HAP-1 (cell line): ENCODE results near the gene STAT1.

Experiments used
- DNase-seq, 2 experiments: peaks; one replicate each; pipeline ENCODE4 v3.0.0-alpha.2; 2016 to 2020; ENCODE audit warnings: low spot score in 2 of 2
- H3K27me3 ChIP-seq: fragments of 250-450 bp; sonication (Bioruptor Pico); 2 replicates; pipeline ENCODE4 v1.5.1; 2020; ENCODE audit warnings: low read depth, mild to moderate bottlenecking, moderate library complexity
- H3K36me3 ChIP-seq: fragments of 250-450 bp; sonication (Bioruptor Pico); replicated peaks from 2 replicates; pipeline ENCODE4 v1.5.1; 2020; ENCODE audit warnings: mild to moderate bottlenecking
- H3K4me1 ChIP-seq: fragments of 250-450 bp; sonication (Bioruptor Pico); 2 replicates; pipeline ENCODE4 v1.5.1; 2020; ENCODE audit warnings: mild to moderate bottlenecking
- H3K4me3 ChIP-seq: fragments of 250-450 bp; sonication (Bioruptor Pico); 2 replicates; pipeline ENCODE4 v1.5.1; 2020; ENCODE audit warnings: mild to moderate bottlenecking, moderate library complexity
- H3K9me3 ChIP-seq: fragments of 250-450 bp; sonication (Bioruptor Pico); 2 replicates; pipeline ENCODE4 v1.5.1; 2020; ENCODE audit warnings: mild to moderate bottlenecking, moderate library complexity
- in situ Hi-C: fragments of 300-500 bp; cut with MboI; formaldehyde crosslinking; loops from 3 replicates; pipeline ENCODE4 v1.14.3; 2020; ENCODE audit warnings: low sequenced_read_pairs, inconsistent platforms, mixed read lengths

The STAT1 gene

DNA sequence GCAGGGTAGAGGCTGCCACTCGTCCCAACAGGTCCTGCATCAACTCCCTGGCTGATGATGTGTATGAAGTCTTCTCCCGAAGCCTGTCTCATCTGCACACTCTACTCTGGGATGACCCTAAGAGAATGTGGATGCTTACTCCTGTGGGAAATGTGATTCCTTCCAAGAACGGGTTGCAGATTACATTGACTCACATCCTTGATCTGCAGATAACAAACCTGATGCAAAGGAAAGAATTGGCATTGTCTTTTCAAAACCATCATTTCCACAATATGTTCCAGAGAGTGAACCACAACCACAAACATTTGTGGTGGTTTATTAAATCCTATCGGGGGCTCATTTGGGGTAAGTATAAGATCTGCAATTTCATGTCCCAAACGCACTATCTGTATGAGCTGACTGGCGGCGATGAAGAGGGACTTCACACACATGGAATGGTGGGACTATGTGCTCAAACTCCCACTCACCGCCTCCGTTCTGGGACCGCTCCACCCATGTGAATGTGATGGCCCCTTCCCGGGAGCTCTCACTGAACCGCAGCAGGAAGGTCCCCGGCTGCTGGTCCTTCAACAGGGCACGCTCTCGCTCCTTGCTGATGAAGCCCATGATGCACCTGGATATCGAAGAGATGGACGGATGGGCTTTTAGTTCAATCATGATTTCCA, 35.5 kb downstream of the STAT1 start:
- in situ Hi-C loops: no loop called here
- DNase-seq: no peak
- H3K27me3 ChIP-seq: no peaks in the 10 kb centered on the region
- H3K4me3 ChIP-seq: no peak overlapping the region
- H3K36me3 ChIP-seq: peaks cover 83% of the 10 kb centered on the region
- no peaks in the 10 kb centered on the region for H3K9me3 ChIP-seq
- H3K4me1 ChIP-seq: no peaks in the 10 kb centered on the region

DNA sequence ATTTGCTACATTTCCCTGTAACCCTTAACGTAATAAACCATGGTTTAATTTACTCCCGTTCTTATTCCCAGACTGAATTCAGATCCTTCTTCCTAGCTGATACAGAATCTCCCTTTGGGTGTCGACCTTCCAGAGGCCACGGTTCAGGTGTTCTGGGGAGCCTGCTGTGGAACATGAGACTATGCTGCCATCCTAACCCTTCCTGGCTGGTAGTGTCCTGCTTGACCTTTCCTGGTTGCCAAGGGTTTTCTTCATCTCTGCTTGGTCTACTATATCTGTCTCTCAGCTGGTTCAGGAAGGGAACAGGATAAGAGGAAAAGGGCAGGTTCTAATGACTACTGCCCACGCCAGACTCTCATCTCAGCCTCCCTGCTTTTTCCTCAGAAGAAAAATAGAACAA, 36.5 kb downstream of the STAT1 start:
- no peaks in the 10 kb centered on the region for H3K27me3 ChIP-seq
- H3K9me3 ChIP-seq: no peaks in the 10 kb centered on the region
- H3K36me3 ChIP-seq: peaks cover 81% of the 10 kb centered on the region
- in situ Hi-C loops: no loop called here
- H3K4me3 ChIP-seq: no peak overlapping the region
- DNase-seq: no peak
- H3K4me1 ChIP-seq: no peaks in the 10 kb centered on the region

DNA sequence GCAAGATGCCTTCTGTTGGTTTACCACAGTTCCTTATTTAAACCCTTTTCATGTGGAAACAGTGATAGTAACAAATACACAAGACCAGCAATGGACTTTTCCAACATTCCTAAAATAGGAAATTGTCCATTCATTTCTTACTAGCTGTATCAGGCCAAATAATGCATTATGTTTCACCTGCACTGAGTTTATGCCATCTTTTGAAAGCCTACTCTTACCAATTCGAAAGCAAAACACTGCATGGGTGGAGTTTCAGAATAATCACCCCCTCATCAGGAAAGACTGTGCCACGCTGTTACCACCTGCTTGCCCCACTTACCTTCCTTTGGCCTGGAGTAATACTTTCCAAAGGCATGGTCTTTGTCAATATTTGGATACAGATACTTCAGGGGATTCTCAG, 37.5 kb downstream of the STAT1 start:
- H3K4me1 ChIP-seq: no peaks in the 10 kb centered on the region
- in situ Hi-C loops: no loop called here
- H3K36me3 ChIP-seq: peaks cover 79% of the 10 kb centered on the region
- H3K9me3 ChIP-seq: no peaks in the 10 kb centered on the region
- H3K27me3 ChIP-seq: no peaks in the 10 kb centered on the region
- no peak for DNase-seq
- H3K4me3 ChIP-seq: no peak overlapping the region

DNA sequence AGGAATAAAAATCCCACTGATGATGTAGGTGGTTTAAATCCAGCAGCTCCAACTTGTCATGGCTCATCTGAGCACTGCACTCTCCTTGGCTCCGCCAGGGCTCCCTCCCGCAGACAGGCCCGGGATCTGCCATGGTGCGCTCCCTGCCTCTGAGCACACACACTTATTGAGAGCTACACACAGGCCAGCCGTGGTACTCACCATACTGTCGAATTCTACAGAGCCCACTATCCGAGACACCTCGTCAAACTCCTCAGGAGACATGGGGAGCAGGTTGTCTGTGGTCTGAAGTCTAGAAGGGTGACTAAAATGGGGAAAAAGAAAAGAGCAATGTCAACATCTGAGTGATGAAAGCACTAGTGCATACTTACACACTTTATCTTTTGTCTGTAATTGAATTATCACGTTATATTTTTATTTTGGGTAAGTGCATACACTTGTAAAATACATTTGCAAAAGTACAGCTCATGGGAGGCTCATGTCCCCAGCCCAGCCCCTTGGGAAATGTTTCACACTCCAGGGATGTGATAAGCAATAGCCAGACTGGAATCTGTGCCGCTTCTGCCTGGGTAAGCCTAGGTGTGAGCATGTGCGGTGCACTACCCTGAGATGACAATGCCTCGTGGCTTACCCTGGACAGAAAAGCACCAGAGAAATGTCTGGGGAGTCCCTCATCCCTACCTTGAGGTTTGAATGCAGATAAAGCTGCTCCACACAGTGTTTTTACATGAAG, 39.2 kb downstream of the STAT1 start:
- DNase-seq: no peak
- no peak overlapping the region for H3K4me3 ChIP-seq
- in situ Hi-C loops: no loop called here
- H3K36me3 ChIP-seq: peaks cover 75% of the 10 kb centered on the region
- H3K27me3 ChIP-seq: no peaks in the 10 kb centered on the region
- no peaks in the 10 kb centered on the region for H3K4me1 ChIP-seq
- no peaks in the 10 kb centered on the region for H3K9me3 ChIP-seq

DNA sequence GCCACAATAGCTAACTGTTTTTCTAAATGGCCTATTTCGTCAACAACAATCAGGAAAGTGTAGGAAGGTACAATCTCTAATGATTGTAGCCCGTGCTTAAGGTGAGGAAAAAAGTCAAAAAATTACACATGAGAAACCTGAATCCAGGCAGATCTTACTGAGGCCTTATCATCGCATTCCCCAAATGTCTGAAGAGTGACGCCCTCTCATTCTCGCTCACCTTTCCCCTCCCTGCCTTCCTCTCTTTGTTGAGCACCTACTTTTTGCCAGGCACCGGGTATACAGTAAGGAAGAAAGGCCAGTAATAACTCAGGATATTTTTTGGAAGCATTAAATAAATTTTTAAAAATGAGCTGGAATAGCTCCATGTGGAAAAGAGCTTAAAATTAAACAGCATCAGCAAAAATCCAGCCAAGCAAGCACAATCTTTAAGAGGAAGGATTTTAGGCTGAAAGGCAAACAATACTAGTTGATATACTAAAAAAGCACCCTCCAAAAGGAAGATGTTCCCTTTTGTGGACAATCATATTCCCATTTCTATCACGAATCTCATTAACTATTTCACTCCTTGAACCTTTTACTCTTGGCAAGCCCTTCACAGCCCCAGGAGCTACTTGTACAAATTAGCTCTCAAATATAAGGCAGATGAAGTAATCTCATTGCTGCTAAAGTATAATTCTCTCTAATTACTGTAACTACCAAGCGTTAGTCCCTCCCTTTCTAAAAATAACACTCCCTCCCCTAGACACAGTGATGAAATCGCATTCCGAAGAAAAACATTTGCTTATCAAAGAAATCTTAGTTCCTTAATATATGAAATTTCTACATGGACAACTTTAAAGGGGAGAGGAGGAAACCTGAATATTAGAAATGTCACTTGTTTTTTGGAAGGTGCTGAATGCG, 40.0 kb downstream of the STAT1 start:
- no peaks in the 10 kb centered on the region for H3K27me3 ChIP-seq
- peaks cover 80% of the 10 kb centered on the region for H3K36me3 ChIP-seq
- H3K4me3 ChIP-seq: no peak overlapping the region
- in situ Hi-C loops: no loop called here
- no peaks in the 10 kb centered on the region for H3K9me3 ChIP-seq
- no peak for DNase-seq
- H3K4me1 ChIP-seq: no peaks in the 10 kb centered on the region; the same call in 1 of the 2 replicates

DNA sequence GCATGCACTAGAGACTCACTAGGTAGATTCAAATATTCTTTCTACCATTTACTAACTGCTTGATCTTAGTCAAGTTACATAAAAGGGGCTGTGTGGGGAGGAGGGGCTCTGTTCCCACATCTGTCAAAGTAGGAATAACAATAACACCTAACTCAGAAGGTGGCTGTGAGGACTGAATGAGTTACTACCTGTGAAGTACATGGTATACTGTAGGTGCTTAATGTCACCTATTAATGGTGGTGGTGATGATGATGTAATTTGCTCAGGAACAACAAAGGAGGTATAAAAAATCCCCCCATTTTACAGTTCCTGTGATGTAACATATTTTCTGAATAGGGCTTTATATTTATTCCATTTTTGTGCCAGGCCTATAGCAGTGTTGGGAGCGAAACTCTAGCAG, 40.7 kb downstream of the STAT1 start:
- no peaks in the 10 kb centered on the region for H3K27me3 ChIP-seq
- in situ Hi-C loops: no loop called here
- H3K36me3 ChIP-seq: peaks cover 77% of the 10 kb centered on the region
- H3K9me3 ChIP-seq: no peaks in the 10 kb centered on the region
- no peaks in the 10 kb centered on the region; the same call in 1 of the 2 replicates for H3K4me1 ChIP-seq
- no peak for DNase-seq
- no peak overlapping the region for H3K4me3 ChIP-seq

DNA sequence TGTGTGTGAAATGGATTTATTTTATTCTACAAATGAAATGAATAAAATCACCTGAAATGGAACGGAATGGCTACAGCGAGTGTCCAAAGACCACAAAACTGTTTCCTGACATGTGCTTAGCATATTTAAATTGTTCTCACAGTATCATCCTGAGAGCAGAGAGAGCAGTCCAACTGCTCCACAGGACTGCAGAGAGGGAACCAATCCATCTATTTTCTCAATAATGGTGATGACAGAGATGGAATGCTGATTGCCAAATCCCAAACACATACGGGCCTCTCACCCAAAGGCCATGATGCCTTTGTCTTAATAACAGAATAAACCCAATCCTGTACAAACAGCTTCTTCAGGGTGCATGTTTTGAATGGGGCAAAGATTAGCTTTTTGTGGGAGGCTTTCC, 41.1 kb downstream of the STAT1 start:
- Histone ChIP-seq H3K36me3 (peaks cover 73% of the 10 kb centered on the region), H3K27me3 (no peaks in the 10 kb centered on the region), H3K4me1 (no peaks in the 10 kb centered on the region; the same call in 1 of the 2 replicates), H3K9me3 (no peaks in the 10 kb centered on the region), H3K4me3 (no peak overlapping the region)
- in situ Hi-C loops: no loop called here
- no peak for DNase-seq

DNA sequence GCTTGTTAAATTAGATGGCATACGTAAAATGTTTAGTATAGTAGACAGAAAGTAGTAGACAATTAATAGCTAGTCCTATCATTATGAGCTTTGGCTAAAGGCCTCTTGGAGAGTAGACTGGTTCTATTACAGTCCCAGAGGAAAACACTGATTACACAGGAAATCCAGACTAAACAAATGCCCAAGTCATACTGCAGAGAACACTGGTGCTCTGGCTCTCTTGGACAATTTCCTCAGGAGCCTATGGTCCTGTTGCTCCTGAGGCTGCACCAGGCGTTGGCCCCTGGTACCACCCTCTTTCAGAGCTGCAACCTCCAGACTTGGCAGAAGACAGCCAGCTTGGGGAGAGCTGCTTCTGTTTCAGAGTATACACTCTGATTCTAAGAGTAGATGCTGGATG, 41.8 kb downstream of the STAT1 start:
- no peaks in the 10 kb centered on the region; the same call in 1 of the 2 replicates for H3K4me1 ChIP-seq
- no peaks in the 10 kb centered on the region for H3K9me3 ChIP-seq
- in situ Hi-C loops: no loop called here
- H3K27me3 ChIP-seq: no peaks in the 10 kb centered on the region
- no peak overlapping the region for H3K4me3 ChIP-seq
- H3K36me3 ChIP-seq: peaks cover 68% of the 10 kb centered on the region
- DNase-seq: no peak

DNA sequence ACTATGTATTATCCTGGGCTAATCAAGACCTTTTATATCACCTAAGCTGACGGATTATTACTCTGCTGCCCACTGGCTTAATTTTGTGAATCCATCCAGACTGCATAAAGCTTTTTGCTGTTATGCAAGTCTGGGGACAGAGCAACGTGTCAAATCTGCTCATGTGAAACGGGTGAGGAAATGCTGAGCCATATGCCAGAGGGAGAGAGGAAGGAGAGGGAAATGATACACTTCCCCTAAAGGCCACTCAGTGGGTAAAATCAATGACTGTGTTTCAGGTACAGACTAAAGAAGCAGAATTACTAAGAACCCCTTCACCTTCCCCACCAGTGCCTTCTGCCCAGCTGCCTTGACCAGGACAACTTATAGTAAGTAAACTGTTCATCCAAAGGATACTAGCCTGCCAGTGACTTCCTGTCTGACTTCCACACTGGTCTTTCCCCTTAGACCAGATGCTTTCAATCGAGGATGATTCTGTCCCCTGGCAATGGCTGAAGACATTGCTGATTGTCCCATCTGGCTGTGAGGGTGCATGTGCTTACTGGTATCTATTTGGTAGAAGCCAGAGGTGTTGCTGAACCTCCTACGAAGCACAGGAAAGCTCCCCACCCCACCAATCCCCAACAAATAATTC, 43.0 kb downstream of the STAT1 start:
- DNase-seq: no peak
- no peaks in the 10 kb centered on the region; the same call in 1 of the 2 replicates for H3K4me1 ChIP-seq
- no peak overlapping the region for H3K4me3 ChIP-seq
- no peaks in the 10 kb centered on the region for H3K9me3 ChIP-seq
- H3K36me3 ChIP-seq: peaks cover 56% of the 10 kb centered on the region
- in situ Hi-C loops: no loop called here
- H3K27me3 ChIP-seq: no peaks in the 10 kb centered on the region

DNA sequence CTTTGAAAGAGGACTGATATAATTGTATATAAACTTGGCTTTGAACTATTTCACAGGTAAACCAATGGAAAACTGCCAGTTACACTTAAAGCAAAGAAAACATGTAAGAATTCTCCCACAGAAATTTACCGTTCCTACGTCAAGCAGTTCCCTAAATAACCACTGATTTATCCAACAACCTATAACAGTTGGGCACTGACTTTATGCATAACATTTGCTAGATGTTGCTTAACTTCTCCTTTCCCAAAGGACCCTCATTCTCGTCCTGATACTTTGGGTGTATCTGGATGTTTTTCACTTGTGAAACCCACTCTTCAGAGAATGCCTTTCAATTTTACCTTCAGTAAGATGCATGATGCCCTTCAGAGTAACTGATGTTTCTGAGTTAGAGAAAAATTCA, 43.8 kb downstream of the STAT1 start:
- H3K4me1 ChIP-seq: no peaks in the 10 kb centered on the region; the same call in 1 of the 2 replicates
- H3K9me3 ChIP-seq: no peaks in the 10 kb centered on the region
- in situ Hi-C loops: no loop called here
- no peaks in the 10 kb centered on the region for H3K27me3 ChIP-seq
- H3K36me3 ChIP-seq: peaks cover 54% of the 10 kb centered on the region
- DNase-seq: no peak
- no peak overlapping the region for H3K4me3 ChIP-seq

DNA sequence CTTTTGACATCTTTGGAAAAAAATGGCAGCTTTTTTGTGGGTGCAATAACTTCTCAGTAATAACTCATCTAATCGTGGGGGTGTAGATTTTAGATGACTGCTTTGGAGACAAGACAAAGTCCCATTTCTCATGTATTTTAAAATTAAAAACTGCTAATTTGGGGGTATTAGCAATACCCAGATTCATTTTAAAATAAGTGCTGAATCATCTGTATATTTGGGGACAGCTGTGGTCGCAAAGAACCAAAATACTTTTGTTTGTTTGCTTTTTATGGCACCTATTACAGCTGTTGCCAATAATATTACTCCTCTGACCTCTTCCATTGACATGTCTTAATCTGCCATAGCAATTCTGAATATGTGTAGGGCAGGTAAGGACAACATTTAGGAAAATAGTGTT, 45.4 kb downstream of the STAT1 start:
- no peak overlapping the region for H3K4me3 ChIP-seq
- H3K9me3 ChIP-seq: no peaks in the 10 kb centered on the region
- no peaks in the 10 kb centered on the region; the same call in 1 of the 2 replicates for H3K4me1 ChIP-seq
- H3K27me3 ChIP-seq: no peaks in the 10 kb centered on the region
- in situ Hi-C loops: no loop called here
- H3K36me3 ChIP-seq: peaks cover 40% of the 10 kb centered on the region
- DNase-seq: no peak

DNA sequence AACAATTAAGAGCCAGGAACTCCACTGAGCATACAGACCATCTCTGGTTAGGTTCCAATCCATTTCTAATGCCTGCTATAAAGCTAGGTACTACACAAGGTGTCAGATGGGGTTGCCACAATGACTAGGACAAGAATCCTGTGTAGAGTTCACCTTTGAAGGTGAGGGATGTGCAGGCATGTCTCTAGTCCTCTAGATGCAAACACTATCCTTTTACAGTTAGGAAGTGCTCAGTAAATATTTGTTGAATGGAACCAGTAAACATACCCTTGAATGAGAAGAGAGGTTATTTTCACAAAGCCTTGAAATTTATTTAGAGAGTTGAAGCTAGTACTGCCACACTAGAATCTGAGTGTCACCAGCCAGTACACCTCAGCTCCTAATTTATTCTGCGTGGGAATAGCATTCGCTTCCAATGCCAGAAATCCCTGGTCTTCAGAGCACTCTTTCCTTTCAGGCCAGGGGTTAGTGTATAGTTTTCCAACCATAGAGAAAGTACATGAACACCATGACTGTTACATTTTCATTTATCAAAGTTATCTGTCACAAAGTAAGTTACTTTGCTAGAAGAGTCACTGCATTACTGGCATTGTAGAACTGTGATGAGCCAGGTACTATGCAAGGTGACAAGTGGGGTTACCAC, 48.3 kb downstream of the STAT1 start:
- no peak for DNase-seq
- Histone ChIP-seq H3K4me1 (no peaks in the 10 kb centered on the region; the same call in 1 of the 2 replicates), H3K36me3 (peaks cover 28% of the 10 kb centered on the region), H3K27me3 (no peaks in the 10 kb centered on the region), H3K4me3 (no peak overlapping the region), H3K9me3 (no peaks in the 10 kb centered on the region)
- in situ Hi-C loops: no loop called here

DNA sequence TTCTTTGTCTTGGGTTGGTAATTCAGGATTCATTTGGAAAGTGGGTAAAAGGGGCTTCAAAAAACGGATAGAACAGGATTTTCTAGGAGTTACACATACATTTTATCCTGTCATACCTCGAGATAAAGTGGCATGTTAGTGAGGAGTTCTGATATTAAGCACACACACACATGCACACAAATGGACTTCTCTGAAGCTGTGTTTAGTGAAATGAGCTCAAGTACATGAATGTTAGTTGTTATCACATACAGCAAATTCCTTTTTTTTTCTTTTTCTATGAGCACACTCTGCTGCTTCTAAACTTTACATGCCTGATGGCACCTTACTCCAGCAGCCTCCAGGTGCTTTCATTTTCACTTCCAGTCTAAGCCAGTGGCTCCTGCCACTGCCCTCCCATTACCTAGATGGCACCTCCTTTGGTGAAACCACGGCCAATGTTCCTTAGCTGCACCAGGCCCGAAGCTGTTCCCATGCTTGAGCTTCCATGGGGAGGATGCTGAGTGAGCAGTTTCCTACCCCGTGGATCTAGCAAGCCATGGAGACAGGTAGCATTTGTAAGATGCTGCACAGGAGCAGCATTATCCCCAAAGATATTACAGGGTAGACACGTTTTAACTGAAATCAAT, 49.7 kb downstream of the STAT1 start:
- no peaks in the 10 kb centered on the region for H3K27me3 ChIP-seq
- H3K4me3 ChIP-seq: no peak overlapping the region
- H3K36me3 ChIP-seq: peaks cover 14% of the 10 kb centered on the region
- DNase-seq: no peak
- in situ Hi-C loops: no loop called here
- H3K9me3 ChIP-seq: no peaks in the 10 kb centered on the region
- H3K4me1 ChIP-seq: no peaks in the 10 kb centered on the region
